Upper lobe of left lung (tissue), 6 donors: ENCODE results near the gene TOP3B. TPM values are rescaled to one million over a fixed set of nuclear protein-coding genes. Genes with fewer than 3 reads are reported as not detected.

Experiments used
- ATAC-seq, 2 donors: fragments of 200-7000 bp; cut with Tn5 transposase; one replicate each; pipeline ENCODE4 v1.9.1; 2022; ENCODE audit warnings: mild to moderate bottlenecking in 2 of 2, moderate library complexity in 2 of 2; ENCODE audit not compliant: low FRiP score in 2 of 2
- DNase-seq, 2 donors: peaks; one replicate each; pipeline ENCODE4 v3.0.0-alpha.2; 2019 to 2020
- H3K27ac ChIP-seq, 4 donors: fragments of 200-600 bp; sonication (generic); one replicate each; pipeline ENCODE4 v1.5.1; 2016 to 2019
- H3K27me3 ChIP-seq, 4 donors: fragments of 200-600 bp; sonication (generic); one replicate each; pipeline ENCODE4 v1.5.1; 2017 to 2019
- H3K36me3 ChIP-seq, 4 donors: fragments of 200-600 bp; sonication (generic); one replicate each; pipeline ENCODE4 v1.5.1; 2016 to 2019
- H3K4me1 ChIP-seq, 4 donors: fragments of 200-600 bp; sonication (generic); one replicate each; pipeline ENCODE4 v1.5.1; 2018 to 2019
- H3K4me3 ChIP-seq, 4 donors: fragments of 200-600 bp; sonication (generic); one replicate each; pipeline ENCODE4 v1.5.1; 2017 to 2019; ENCODE audit warnings: mild to moderate bottlenecking in 2 of 4, moderate library complexity in 1 of 4
- H3K9me3 ChIP-seq, 4 donors: fragments of 200-600 bp; sonication (generic); one replicate each; pipeline ENCODE4 v1.5.1; 2018 to 2019
- CTCF ChIP-seq, 6 experiments: fragments of 450-650 bp in 4 of 6; fragments of 200-600 bp in 2 of 6; sonication (generic) in 2 of 6; IDR thresholded peaks; one replicate each; pipeline ENCODE4 v1.5.1; 2016 to 2019; ENCODE audit warnings: antibody characterized with exemption in 6 of 6
- EP300 ChIP-seq, 4 donors: sonication (generic); formaldehyde crosslinking; IDR thresholded peaks; one replicate each; pipeline ENCODE4 v1.5.1; 2017; ENCODE audit warnings: antibody characterized with exemption in 4 of 4, control low read depth in 2 of 4
- POLR2A ChIP-seq, 4 donors: fragments of 450-650 bp; IDR thresholded peaks; one replicate each; pipeline ENCODE4 v1.5.1; 2016 to 2017; ENCODE audit warnings: antibody characterized with exemption in 4 of 4, mild to moderate bottlenecking in 2 of 4
- POLR2AphosphoS5 ChIP-seq, 2 donors: sonication (generic); formaldehyde crosslinking; IDR thresholded peaks; one replicate each; pipeline ENCODE4 v1.5.1; 2017; ENCODE audit warnings: antibody characterized with exemption in 2 of 2
- WGBS, 2 donors: methylation state at CpG; one replicate each; pipeline ENCODE4 v1.1.5; 2017 to 2018; 5-methylcytosine and 5-hydroxymethylcytosine counted together
- total RNA-seq, 6 donors: library from RNA; depleted of rRNA in 4 of 6; stranded (reverse); fragments of >200 nt in 4 of 6; gene quantifications; one replicate each; pipeline versions ENCODE4 v1.1.0 to v1.2.1, GENCODE V29; 2016 to 2021
- donor health status: DM: no; HTN: no; CAD: no; lungs with moderate emphysema.
- donor health status: DM: no; HTN: yes; CAD: no; lungs with severe emphysema.

The TOP3B gene
- total RNA-seq, 6 donors from 2014 or later: 22.5 to 111 (median 34.0) TPM

- H3K4me3 ChIP-seq: no peak overlapping the region
- no peaks in the 10 kb centered on the region for H3K27me3 ChIP-seq
- TF ChIP-seq POLR2AphosphoS5 (IDR thresholded peaks at IDR 0.05) (no peak), CTCF (IDR thresholded peaks at IDR 0.05) (no peak), EP300 (IDR thresholded peaks at IDR 0.05) (no peak), POLR2A (IDR thresholded peaks at IDR 0.05) (no peak)
- DNase-seq (no peak), ATAC-seq (no peak)
- H3K4me1 ChIP-seq: no peaks in the 10 kb centered on the region
- H3K9me3 ChIP-seq: no peaks in the 10 kb centered on the region
- no peak overlapping the region for H3K27ac ChIP-seq
- 87 to 92% methylated on average over 8 to 19 of the region's 20 CpGs for WGBS, 2 donors
- peaks cover 0 to 85% (median 31%) of the 10 kb centered on the region in 4 donors for H3K36me3 ChIP-seq
Observed at GRCh38 chr22:21922370-21923162, 60.0 kb downstream of the TOP3B start.

GRCh38 chr22:21921729-21922128 is 60.9 kb downstream of the TOP3B start:
- no peak overlapping the region for H3K4me3 ChIP-seq
- peaks cover 0 to 77% (median 24%) of the 10 kb centered on the region in 4 donors for H3K36me3 ChIP-seq
- TF ChIP-seq EP300 (IDR thresholded peaks at IDR 0.05): no peak
- TF ChIP-seq CTCF (IDR thresholded peaks at IDR 0.05): no peak
- no peak for TF ChIP-seq POLR2A (IDR thresholded peaks at IDR 0.05)
- TF ChIP-seq POLR2AphosphoS5 (IDR thresholded peaks at IDR 0.05): no peak
- no peak overlapping the region for H3K27ac ChIP-seq
- 90 to 92% methylated on average over 3 to 8 of the region's 8 CpGs for WGBS, 2 donors
- DNase-seq (no peak), ATAC-seq (no peak)
- no peaks in the 10 kb centered on the region for H3K27me3 ChIP-seq
- no peaks in the 10 kb centered on the region for H3K9me3 ChIP-seq
- H3K4me1 ChIP-seq: no peaks in the 10 kb centered on the region

GRCh38 chr22:21921184-21921721 is 61.3 kb downstream of the TOP3B start:
- Histone ChIP-seq H3K4me3 (no peak overlapping the region), H3K27me3 (no peaks in the 10 kb centered on the region), H3K27ac (no peak overlapping the region), H3K9me3 (no peaks in the 10 kb centered on the region), H3K36me3 (peaks cover 0 to 72% (median 22%) of the 10 kb centered on the region in 4 donors), H3K4me1 (no peaks in the 10 kb centered on the region)
- ATAC-seq: no peak
- TF ChIP-seq EP300 (IDR thresholded peaks at IDR 0.05) (no peak), POLR2AphosphoS5 (IDR thresholded peaks at IDR 0.05) (no peak), POLR2A (IDR thresholded peaks at IDR 0.05) (no peak), CTCF (IDR thresholded peaks at IDR 0.05) (no peak)
- WGBS, 2 donors: 85% methylated on average over 11 to 13 of the region's 13 CpGs
- no peak for DNase-seq

GRCh38 chr22:21920341-21921183 is 62.0 kb downstream of the TOP3B start:
- WGBS, 2 donors: 84 to 85% methylated on average over 16 of the region's 16 CpGs
- no peak for ATAC-seq

More at GRCh38 chr22:21920341-21921183, 62.0 kb downstream of the TOP3B start:
- no peak overlapping the region for H3K27ac ChIP-seq
- H3K36me3 ChIP-seq: peaks cover 0 to 65% (median 19%) of the 10 kb centered on the region in 4 donors
- DNase-seq: no peak
- no peak overlapping the region for H3K4me3 ChIP-seq
- no peaks in the 10 kb centered on the region for H3K9me3 ChIP-seq
- no peak for TF ChIP-seq POLR2AphosphoS5 (IDR thresholded peaks at IDR 0.05)
- TF ChIP-seq POLR2A (IDR thresholded peaks at IDR 0.05): no peak
- no peak for TF ChIP-seq EP300 (IDR thresholded peaks at IDR 0.05)
- TF ChIP-seq CTCF (IDR thresholded peaks at IDR 0.05): no peak
- no peaks in the 10 kb centered on the region for H3K27me3 ChIP-seq
- no peaks in the 10 kb centered on the region for H3K4me1 ChIP-seq
